ENCODE measurements around the gene XYLT1. TPM values are rescaled to one million over a fixed set of nuclear protein-coding genes. Genes with fewer than 3 reads are reported as not detected.

The XYLT1 gene
- total and polyA plus RNA-seq, 2 of the 4 experiments (the other 2 are of a cell fraction), result 9.0 to 12.7 TPM

- Histone ChIP-seq H3K18ac (ENCODE audit: low read depth, low read length) (no peak overlapping the region), H4K20me1 (ENCODE audit: insufficient read depth, low read length) (no peaks in the 10 kb centered on the region), H3K36me3 (ENCODE audit: control insufficient read depth, insufficient read depth, low read length) (no peaks in the 10 kb centered on the region), H3K56ac (ENCODE audit: extremely low read depth, insufficient read depth, low read length) (no peak overlapping the region), H4K91ac (ENCODE audit: insufficient read depth, low read depth, low read length) (no peak overlapping the region), H2AK5ac (ENCODE audit: low read depth, low read length) (no peak overlapping the region), H2AFZ (replicated peaks; ENCODE audit: low read length, poor library complexity) (no peak overlapping the region), H3K27me3 (ENCODE audit: control insufficient read depth, insufficient read depth, low read length) (no peaks in the 10 kb centered on the region), H2BK5ac (ENCODE audit: low read depth, low read length, poor library complexity, severe bottlenecking) (no peak overlapping the region), H2AK9ac (replicated peaks; ENCODE audit: low read depth, low read length, poor library complexity) (no peak overlapping the region), H3K4me1 (ENCODE audit: control insufficient read depth, insufficient read depth, low read length) (no peaks in the 10 kb centered on the region), H3K4me3 (ENCODE audit: insufficient read depth, low read depth, low read length) (no peak overlapping the region), H4K5ac (ENCODE audit: low read depth, low read length) (no peak overlapping the region), H2BK15ac (ENCODE audit: low read depth, low read length) (no peak overlapping the region), H2BK120ac (ENCODE audit: low read depth, low read length) (no peak overlapping the region), H2BK20ac (ENCODE audit: low read depth, low read length) (no peak overlapping the region), H3K4ac (ENCODE audit: low read depth, low read length) (no peak overlapping the region), H3K9me3 (ENCODE audit: control insufficient read depth, insufficient read depth, low read length) (no peaks in the 10 kb centered on the region), H3K79me1 (ENCODE audit: low read depth in 1 of 2, low read length in 2 of 2) (no peaks in the 10 kb centered on the region), H3K9me1 (ENCODE audit: insufficient read depth, low read length) (no peaks in the 10 kb centered on the region), H3K27ac (ENCODE audit: insufficient read depth, low read length) (no peak overlapping the region), H3K14ac (replicated peaks; ENCODE audit: low read depth, low read length) (no peak overlapping the region), H3K9ac (ENCODE audit: low read depth, low read length) (no peak overlapping the region), H3K4me2 (ENCODE audit: low read depth, low read length) (no peak overlapping the region), H3K23ac (ENCODE audit: low read depth, low read length) (no peak overlapping the region), H4K8ac (ENCODE audit: low read depth in 2 of 2, low read length in 2 of 2) (no peak overlapping the region)
- CTCF ChIA-PET, result no interaction called here
- dilution Hi-C loops (cut with HindIII; ENCODE audit: low sequenced_read_pairs, unreplicated experiment) (no loop called here), in situ Hi-C loops (cut with MboI; ENCODE audit: low sequenced_read_pairs) (no loop called here), intact Hi-C loops (cut with micrococcal nuclease) (no loop called here)
- DNase-seq (no peak), ATAC-seq (ENCODE audit: low read depth) (no peak)
- TF ChIP-seq NFE2L2 (IDR thresholded peaks at IDR 0.05; ENCODE audit: low read depth, low read length), result no peak
- TF ChIP-seq FOS (IDR thresholded peaks at IDR 0.05; ENCODE audit: low read depth, low read length), result no peak
- TF ChIP-seq MXI1 (IDR thresholded peaks at IDR 0.05; ENCODE audit: borderline replicate concordance, low read depth, low read length), result no peak
- no peak for TF ChIP-seq ELK1 (IDR thresholded peaks at IDR 0.05; ENCODE audit: borderline replicate concordance, low read depth, low read length)
- TF ChIP-seq RCOR1 (IDR thresholded peaks at IDR 0.05; ENCODE audit: insufficient replicate concordance, low read length), result no peak
- no peak for TF ChIP-seq MAFK (IDR thresholded peaks at IDR 0.05; ENCODE audit: low read depth, low read length)
- no peak for TF ChIP-seq USF2 (IDR thresholded peaks at IDR 0.05; ENCODE audit: low read depth, low read length)
- no peak for TF ChIP-seq RFX5 (IDR thresholded peaks at IDR 0.05; ENCODE audit: low read depth, low read length)
- TF ChIP-seq CEBPB (IDR thresholded peaks at IDR 0.05; ENCODE audit: low read depth, low read length), result no peak
- no peak for TF ChIP-seq MAZ (IDR thresholded peaks at IDR 0.05; ENCODE audit: borderline replicate concordance, low read depth, low read length)
- no peak for TF ChIP-seq SMC3 (IDR thresholded peaks at IDR 0.05; ENCODE audit: low read depth, low read length)
- no peak for TF ChIP-seq RAD21 (IDR thresholded peaks at IDR 0.05; ENCODE audit: low read length)
- no peak for TF ChIP-seq POLR2A (IDR thresholded peaks at IDR 0.05; ENCODE audit: low read depth, low read length)
- TF ChIP-seq CTCF (conservative IDR thresholded peaks at IDR 0.05; ENCODE audit: low read depth, low read length), result no peak
- TF ChIP-seq CHD1 (IDR thresholded peaks at IDR 0.05; ENCODE audit: low read depth, low read length), result no peak
- WGBS, 2 experiments (ENCODE audit: extremely low coverage in 2 of 2, insufficient read length in 1 of 2), result no CpG with 5 or more reads among the region's 6 CpGs
- POLR2A ChIA-PET (ENCODE audit: unreplicated experiment), result no interaction called here
- BruUV-seq (replicated peaks), result no TSS peak
Measured at GRCh38 chr16:17098685-17099084, 372.1 kb downstream of the XYLT1 start.
